Inflammatory macrophage (primary cell): Measurements from ENCODE around the gene LRFN5.

Source experiments
- DNase-seq, 2 donors: peaks; one replicate each; pipeline ENCODE4 v3.0.0-alpha.2; 2020 to 2022

LRFN5 gene

GRCh38 chr14:41773536-41774279 is 167.0 kb downstream of the LRFN5 start:
- no peak for DNase-seq

GRCh38 chr14:41782511-41782910 is 175.8 kb downstream of the LRFN5 start:
- DNase-seq, result no peak

GRCh38 chr14:41783403-41783802 is 176.7 kb downstream of the LRFN5 start:
- no peak for DNase-seq

DNA sequence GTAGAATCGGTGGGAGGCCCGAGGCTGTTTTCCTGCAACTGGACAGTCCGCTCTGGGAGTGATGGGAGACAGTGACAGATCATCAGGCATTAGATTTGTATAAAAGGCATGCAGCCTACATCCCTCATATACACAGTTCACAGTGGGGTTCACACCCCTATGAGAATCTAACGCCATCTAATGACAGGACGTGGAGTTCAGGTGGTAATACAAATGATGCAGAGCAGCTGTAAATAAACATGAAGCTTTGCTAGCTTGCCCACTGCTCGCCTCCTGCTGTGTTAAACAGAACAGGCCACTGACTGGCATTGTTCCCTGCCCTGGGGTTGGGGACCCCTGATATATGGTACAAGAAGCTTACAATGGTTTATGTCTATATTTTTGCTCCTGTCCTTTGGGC is 179.0 kb downstream of the LRFN5 start:
- no peak for DNase-seq

GRCh38 chr14:41799817-41800216 is 193.1 kb downstream of the LRFN5 start:
- DNase-seq, result no peak

DNA sequence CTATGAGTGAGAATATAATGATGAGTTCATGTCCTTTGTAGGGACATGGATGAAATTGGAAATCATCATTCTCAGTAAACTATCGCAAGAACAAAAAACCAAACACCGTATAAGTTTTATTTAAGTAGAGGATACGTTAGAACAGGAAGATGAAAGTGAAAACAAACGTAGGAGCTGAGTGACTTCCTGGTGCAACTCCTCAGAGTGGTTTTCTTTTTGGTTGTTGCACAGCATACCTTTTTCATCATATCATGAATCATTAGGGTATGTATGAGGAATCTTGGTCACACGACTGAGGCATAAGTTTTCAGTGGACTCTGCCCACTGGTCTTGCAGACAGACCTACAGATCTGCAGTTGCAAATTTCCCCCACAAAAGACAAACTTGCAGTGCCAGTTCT is 199.0 kb downstream of the LRFN5 start:
- DNase-seq, result no peak

DNA sequence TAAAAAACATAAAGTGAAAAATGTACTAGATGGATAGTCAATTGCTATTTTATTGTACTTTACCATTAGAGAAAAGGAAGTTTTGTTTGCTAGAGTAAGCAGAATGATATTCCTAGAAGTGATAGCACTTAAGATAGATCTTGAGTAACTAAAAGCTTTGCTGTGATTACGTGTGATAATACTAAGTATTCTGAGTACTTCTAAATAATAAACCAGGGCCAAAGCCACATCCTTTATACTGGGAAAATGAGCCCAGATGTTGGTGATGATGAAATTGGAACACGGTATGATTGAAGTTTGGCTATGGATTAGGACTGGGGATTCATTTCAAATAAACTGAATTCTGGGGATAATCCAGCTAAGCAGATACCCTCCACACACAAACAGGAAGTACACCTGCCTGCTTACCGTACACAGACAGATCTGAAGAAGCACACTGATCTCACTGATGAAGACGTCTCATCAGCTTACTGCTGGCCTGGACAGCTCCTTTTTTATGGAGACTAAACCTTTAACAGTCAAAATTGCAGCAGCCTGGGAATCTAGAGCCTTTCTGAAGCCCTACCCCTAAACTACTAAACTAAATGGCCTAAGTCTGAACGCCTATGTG is 199.8 kb downstream of the LRFN5 start:
- DNase-seq, result no peak

GRCh38 chr14:41810362-41810761 is 203.7 kb downstream of the LRFN5 start:
- no peak for DNase-seq

- no peak for DNase-seq
These were observed 210.9 kb downstream of the LRFN5 start for GRCh38 chr14:41817626-41818025.

GRCh38 chr14:41824441-41824840 is 217.8 kb downstream of the LRFN5 start:
- no peak for DNase-seq

DNA sequence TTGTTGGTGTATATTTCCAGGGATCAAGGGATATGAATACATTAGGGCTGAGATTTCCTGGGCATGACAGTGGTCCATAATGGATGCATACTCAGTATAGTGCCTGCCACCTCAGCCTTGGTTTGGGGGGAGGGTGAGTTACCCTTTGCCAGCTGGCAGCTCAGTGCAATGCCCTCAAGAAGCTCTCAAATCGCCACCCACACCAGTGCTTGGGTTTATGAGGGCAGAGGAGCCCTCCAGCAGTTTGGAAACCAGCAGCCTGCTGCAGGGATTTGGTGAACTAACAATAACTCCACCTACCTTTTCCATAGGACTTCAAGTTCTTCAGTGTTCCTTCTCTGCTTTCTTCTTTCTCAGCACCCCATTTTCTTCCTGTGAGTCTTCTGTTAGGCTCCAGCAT is 218.9 kb downstream of the LRFN5 start:
- no peak for DNase-seq

DNA sequence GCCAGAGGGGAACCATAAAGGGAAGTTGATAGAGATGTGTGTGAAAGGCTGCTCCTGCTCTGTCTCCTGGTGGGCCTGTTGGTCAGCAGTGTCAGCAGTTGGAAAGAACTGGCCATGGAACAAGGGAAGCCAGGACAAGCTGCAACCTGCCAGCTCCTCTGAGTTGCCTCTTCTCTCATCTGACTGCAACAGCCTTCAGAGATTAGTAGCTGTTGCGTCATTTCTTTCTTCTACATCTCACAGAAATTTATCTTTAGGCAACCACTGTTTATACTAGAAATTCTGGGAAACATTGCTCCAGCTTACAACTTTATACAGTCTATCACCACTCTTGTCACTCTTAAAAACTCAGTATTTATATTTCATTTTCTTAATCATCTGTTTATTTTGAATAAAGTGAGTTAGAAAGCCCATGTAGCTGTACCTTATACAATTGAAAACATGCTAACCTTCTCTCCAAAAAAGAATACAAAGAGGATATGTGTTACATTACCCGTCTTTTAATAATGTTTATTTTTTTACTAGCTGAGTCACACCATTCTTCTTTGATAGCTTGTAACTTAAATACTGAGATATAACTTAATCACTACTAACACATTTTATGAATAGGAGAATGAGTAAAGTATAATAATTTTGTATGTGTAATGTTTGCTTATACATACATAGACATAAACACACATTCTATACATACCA is 224.2 kb downstream of the LRFN5 start:
- DNase-seq, result no peak

GRCh38 chr14:41839661-41840060 is 233.0 kb downstream of the LRFN5 start:
- DNase-seq, result no peak

DNA sequence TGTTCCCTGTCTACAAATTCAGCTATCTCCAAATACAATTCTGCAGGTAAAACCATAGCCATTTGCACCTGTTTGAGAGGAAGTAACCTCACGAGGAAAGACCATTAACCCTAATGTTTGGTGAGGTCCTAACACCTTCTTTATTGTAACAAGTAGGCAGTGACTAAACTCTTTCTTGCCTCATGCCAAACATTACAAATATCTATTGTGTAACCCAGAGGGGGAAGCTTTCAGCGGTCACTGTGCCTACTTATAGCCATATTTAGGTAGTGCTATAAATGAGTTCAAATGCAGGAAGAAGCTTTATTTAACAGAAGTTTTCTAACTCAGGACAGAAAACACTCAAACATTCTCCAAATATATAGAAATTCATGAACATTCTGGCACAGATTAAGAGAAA is 252.7 kb downstream of the LRFN5 start:
- peak; percentile 24 to 31 for DNase-seq

DNA sequence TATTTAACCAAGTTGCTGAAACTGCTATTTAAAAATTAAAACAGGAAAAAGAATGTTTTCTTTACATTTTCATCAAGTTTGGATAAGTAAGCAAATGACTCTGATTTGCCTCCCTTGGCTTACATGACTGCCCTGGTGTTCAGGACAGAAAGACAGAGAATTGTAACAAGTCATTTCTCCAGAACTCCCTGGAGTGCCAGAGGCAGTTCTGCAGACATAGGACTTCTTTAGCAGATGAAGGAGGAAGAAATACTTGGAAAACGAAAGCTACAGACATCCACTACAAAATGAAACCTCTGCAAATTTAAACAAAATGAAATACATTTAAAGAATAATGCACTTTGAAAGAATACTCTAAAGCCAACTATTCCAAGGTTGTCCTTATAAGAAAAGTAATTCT is 253.9 kb downstream of the LRFN5 start:
- DNase-seq, result no peak

GRCh38 chr14:41865894-41866293 is 259.2 kb downstream of the LRFN5 start:
- no peak for DNase-seq

DNA sequence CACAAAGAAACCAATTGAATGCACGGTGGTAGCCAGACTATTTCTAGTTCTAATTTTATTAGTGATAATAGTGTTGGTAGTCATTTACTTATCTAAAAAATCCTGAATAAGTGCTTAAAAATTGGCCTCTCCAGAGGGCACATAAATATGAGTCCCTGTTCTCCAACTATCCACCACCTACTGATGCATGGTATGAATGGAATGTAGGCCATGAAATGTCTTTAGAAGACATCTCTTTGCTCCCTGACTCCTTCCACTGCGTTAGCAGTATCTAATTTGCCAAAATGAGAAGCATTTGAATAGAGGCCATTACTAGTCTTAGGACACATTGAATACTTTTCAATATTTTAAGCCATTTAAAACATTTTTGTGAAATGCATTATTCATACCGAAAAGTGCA is 261.7 kb downstream of the LRFN5 start:
- DNase-seq, result no peak

DNA sequence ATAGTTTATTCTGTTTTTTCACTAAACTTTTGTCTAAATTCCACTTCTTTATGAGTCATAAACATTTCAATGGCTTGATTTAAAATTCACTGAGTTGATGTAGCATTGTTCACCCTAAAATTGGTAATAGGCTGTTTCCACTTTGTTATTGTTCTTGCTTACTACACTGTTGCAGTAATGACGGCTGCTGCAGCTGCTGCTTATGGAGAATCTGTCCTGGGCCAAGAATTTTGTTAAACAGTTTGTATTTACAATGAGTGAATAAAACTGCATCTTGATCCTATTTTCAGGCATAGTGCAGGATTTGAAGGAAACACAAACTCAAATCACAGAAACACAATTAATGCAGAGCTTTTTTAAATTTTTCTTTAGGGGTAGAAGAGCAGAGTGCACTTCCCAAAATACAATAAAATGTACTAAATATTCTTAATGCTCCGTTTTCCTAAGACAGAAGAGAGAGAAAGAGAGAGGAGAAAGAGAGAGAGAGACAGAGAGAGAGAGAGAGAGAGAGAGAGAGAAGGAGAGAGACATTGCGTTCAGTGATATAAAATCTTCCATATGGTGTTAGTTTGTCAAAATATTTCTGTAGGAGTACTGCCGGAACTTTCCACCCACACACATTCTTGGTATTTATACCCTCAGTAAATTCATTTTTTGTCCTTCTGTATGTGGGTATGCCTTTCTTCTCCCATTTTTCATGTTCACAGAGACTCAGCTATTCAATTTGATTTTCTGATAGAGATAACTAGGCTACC is 266.4 kb downstream of the LRFN5 start:
- no peak for DNase-seq

GRCh38 chr14:41873686-41874317 is 267.1 kb downstream of the LRFN5 start:
- DNase-seq, result no peak

GRCh38 chr14:41875116-41875515 is 268.4 kb downstream of the LRFN5 start:
- DNase-seq, result no peak

DNA sequence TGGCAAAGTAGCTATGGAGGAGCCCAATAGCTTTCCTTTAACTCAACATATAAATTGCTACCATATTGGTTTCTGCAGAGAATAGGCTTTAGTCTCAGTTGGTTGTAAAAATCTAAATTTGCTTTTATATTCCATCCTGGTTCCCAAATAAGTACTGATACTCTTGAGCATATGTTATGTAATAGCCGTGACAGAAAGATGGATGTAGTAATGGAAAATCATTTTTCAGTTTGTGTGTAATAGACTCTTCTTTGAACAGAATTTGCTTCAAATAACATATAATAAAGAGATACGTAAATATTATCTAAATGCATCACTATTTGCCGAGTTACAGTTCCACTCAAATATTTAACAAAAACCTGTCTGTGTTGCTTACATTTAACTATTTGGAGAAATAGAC is 271.6 kb downstream of the LRFN5 start:
- DNase-seq, result no peak

DNA sequence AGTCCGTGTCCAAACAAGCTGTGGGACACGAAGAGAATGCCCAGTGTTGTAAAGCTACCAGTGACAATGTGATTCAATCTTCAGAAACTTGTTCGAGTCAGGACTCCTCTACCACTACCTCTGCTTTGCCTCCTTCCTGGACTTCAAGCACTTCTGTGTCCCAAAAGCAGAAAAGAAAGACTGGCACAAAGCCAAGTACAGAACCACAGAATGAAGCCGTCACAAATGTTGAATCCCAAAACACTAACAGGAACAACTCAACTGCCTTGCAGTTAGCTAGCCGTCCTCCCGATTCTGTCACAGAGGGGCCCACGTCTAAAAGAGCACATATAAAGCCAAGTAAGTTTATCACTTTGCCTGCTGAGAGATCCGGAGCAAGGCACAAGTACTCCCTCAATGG is 284.9 kb downstream of the LRFN5 start:
- no peak for DNase-seq

- DNase-seq, result no peak
These were observed 292.7 kb downstream of the LRFN5 start for GRCh38 chr14:41899416-41899815.
